NCI-H2107 treated with DMSO at 0.1 percent for 48 hours (cell line): ENCODE measurements around the gene C11orf42.

Experiments
- DNase-seq: peaks from one replicate; lab custom pipeline; 2025; ENCODE audit not compliant: unreplicated experiment; lab: John Stamatoyannopoulos, UW

Gene C11orf42

GRCh38 chr11:6205366-6205765, at the start of gene C11orf42:
Gene C11orf42 (plus strand): TSS chr11:6205557. CDS start chr11:6205616, 59 bp downstream.
- no peak for DNase-seq

GRCh38 chr11:6156628-6157359, 48.6 kb upstream of the C11orf42 start:
- no peak for DNase-seq

- DNase-seq, result no peak
These were observed 35.1 kb upstream of the C11orf42 start, which contains the start of gene OR52B2 for GRCh38 chr11:6170226-6170625. Gene OR52B2 (minus strand): TSS chr11:6170326. CDS start chr11:6170326, 0 bp downstream.

GRCh38 chr11:6175440-6175839, 29.9 kb upstream of the C11orf42 start:
- no peak for DNase-seq

GRCh38 chr11:6191742-6192141, 13.6 kb upstream of the C11orf42 start:
- no peak for DNase-seq

GRCh38 chr11:6194065-6194581, 11.2 kb upstream of the C11orf42 start:
- DNase-seq, result no peak

- no peak for DNase-seq
These were observed 9.0 kb upstream of the C11orf42 start for GRCh38 chr11:6196396-6196795.

- DNase-seq, result no peak
These were observed 7.7 kb upstream of the C11orf42 start for GRCh38 chr11:6197466-6198200.

GRCh38 chr11:6199174-6199810, 6.1 kb upstream of the C11orf42 start, which contains the start of gene OR52W1:
Gene OR52W1 (plus strand): TSS chr11:6199224. CDS start chr11:6199224, 0 bp downstream.
- no peak for DNase-seq

- DNase-seq, result no peak
These were observed 4.4 kb upstream of the C11orf42 start for GRCh38 chr11:6200975-6201374.

GRCh38 chr11:6201481-6201880, 3.9 kb upstream of the C11orf42 start:
- DNase-seq, result no peak

GRCh38 chr11:6202041-6202440, 3.3 kb upstream of the C11orf42 start:
- DNase-seq, result no peak

- no peak for DNase-seq
These were observed 2.0 kb upstream of the C11orf42 start for GRCh38 chr11:6203327-6203726.

- no peak for DNase-seq
These were observed 651 bp upstream of the C11orf42 start for GRCh38 chr11:6204706-6205105.

GRCh38 chr11:6206456-6207180, 1.3 kb downstream of the C11orf42 start:
- no peak for DNase-seq

GRCh38 chr11:6209801-6210200, 4.4 kb downstream of the C11orf42 start:
- no peak for DNase-seq

GRCh38 chr11:6210274-6210955, 5.1 kb downstream of the C11orf42 start:
- no peak for DNase-seq

GRCh38 chr11:6214530-6214929, 9.2 kb downstream of the C11orf42 start:
- DNase-seq, result no peak

- no peak for DNase-seq
These were observed 11.1 kb downstream of the C11orf42 start for GRCh38 chr11:6216501-6216900.

GRCh38 chr11:6217722-6218121, 12.4 kb downstream of the C11orf42 start:
- no peak for DNase-seq
